ENCODE data around the gene INSYN2B. TPM values are rescaled to one million over a fixed set of nuclear protein-coding genes. Genes with fewer than 3 reads are reported as not detected.

Gene INSYN2B
- total RNA-seq, 1 donor from 2014 or later, result 3.0 TPM

Other genes starting within 250 kb of the INSYN2B start
- gene FOXI1, start 125.4 kb upstream of the INSYN2B start, total RNA-seq, result not detected in 2 replicates